ENCODE results near the gene STAC2. TPM values are rescaled to one million over a fixed set of nuclear protein-coding genes. Genes with fewer than 3 reads are reported as not detected.
A peak's percentile ranks its signal among the peaks of the same experiment; 100 is the strongest.
"Not testable (repeated sequence)": the region's sequence is repeated elsewhere in the genome, so short reads cannot be mapped to it uniquely, and the experiment has no call there.

The STAC2 gene
- total RNA-seq, 1 experiment from 2014 or later = 0.06 TPM

- DNase-seq (ENCODE audit: low read depth) = no peak
Measured at GRCh38 chr17:39191750-39192510, 33.8 kb downstream of the STAC2 start.

GRCh38 chr17:39187152-39187830 lies 38.5 kb downstream of the STAC2 start:
- DNase-seq (ENCODE audit: low read depth) = no peak

GRCh38 chr17:39186481-39187002 lies 39.2 kb downstream of the STAC2 start:
- no peak for DNase-seq (ENCODE audit: low read depth)

GRCh38 chr17:39183720-39184119 lies 42.0 kb downstream of the STAC2 start:
- no peak for DNase-seq (ENCODE audit: low read depth)

- DNase-seq (ENCODE audit: low read depth) = no peak
Measured at GRCh38 chr17:39183045-39183444, 42.7 kb downstream of the STAC2 start.

GRCh38 chr17:39181303-39181702 lies 44.4 kb downstream of the STAC2 start:
- no peak for DNase-seq (ENCODE audit: low read depth)

DNA sequence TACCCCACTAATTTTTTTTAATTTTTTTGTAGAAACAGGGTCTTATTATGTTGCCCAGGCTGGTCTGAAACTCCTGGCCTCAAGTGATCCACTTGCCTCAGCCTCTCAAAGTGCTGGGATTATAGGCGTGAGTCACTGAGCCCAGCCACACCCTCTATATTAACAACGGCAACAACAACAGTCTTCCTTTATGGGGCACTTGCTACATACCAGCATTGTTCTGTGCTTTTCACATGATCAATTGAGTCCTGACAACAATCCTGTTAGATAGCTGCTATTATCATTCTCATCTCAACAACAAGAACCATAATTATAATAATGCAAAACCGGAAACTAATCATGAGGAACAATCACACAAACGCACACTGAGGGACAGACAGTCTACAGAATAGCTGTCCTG lies 47.2 kb downstream of the STAC2 start:
- DNase-seq (ENCODE audit: low read depth) = peak; percentile 27

DNA sequence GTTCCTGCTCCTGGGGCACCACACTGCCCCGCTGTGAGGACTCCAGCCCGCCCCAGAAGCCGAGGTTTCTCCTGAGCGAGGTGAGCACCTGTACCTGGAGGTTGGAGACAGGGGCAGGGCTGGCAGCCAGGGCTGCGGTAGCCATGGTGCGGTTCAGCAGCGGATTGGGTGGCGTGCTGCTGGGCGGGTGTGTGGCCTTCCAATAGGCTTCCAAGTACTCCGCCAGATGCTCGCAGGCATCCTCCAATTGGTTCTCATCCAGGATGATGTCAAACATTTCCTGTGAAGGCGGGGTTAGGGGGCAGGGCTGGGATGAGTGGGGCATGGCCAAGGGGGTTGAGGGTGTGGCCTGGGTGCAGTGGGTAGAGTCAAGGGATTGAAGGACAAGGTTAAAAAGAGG lies 48.5 kb downstream of the STAC2 start:
- DNase-seq (ENCODE audit: low read depth) = no peak

GRCh38 chr17:39175695-39176093 lies 50.1 kb downstream of the STAC2 start:
- DNase-seq (ENCODE audit: low read depth) = peak; percentile 33

DNA sequence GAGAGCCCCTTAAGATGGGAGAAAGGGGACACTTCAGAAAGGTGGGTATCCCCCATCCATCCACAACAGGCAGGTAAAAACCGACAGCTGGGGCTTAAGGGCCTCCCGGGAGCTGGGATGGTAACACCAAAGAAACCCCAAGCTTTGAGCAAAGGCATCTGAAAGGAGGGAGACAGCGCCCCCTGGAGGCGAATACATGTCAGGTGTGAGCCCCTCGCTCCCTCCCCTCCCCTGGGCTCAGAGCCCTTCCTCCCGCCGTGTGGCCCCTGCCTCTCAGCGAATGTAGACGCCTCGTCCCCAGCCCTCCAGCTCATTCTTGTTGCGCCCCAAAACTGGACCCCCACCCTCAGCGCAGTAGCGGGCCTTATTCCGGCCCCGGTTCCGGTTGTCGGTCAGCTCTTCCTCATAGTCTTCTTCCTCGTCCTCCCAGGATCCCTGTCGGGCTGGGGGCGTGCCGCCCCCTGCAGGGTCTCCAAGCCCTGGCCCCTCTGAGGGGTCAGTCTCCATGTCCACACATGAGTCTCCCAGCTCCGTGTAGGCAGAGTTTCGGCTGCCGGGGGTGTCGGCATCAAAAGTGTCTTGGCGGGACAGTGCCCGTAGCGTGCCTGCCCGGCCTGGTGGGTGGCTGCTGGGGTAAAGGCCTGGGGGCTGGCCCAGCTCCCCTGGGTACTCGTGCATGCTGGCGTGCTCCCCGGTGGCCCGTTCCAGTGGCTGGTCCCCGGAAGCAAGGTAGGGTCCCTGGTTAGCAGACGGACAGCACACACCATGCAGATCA lies 50.6 kb downstream of the STAC2 start:
- peak; percentile 64 for DNase-seq (ENCODE audit: low read depth)

GRCh38 chr17:39173526-39174274 lies 52.0 kb downstream of the STAC2 start:
- DNase-seq (ENCODE audit: low read depth) = no peak

- DNase-seq (ENCODE audit: low read depth) = no peak
Measured at GRCh38 chr17:39173080-39173479, 52.7 kb downstream of the STAC2 start.

- DNase-seq (ENCODE audit: low read depth) = no peak
Measured at GRCh38 chr17:39171933-39172332, 53.8 kb downstream of the STAC2 start.

- DNase-seq (ENCODE audit: low read depth) = no peak
Measured at GRCh38 chr17:39170558-39170957, 55.2 kb downstream of the STAC2 start.

- no peak for DNase-seq (ENCODE audit: low read depth)
Measured at GRCh38 chr17:39170109-39170508, 55.6 kb downstream of the STAC2 start.

DNA sequence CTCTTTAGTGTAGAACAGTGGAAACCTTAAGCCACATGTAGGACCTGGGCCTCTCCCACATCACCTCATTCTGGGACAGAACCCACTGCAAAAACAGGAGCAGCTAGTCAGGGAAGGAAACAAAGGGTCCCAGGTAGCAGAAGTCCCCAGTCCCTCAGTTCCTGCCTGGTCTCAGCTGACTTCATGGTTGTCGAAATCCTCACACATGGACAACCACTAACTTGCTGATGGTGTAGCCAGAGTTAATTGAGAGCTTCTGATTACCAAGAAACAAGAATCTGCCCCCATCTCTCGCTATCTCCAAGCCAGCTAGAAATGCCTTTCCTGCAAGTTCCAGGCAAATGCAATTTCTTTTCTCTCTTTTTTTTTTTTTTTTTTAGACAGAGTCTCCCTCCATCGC lies 56.2 kb downstream of the STAC2 start:
- no peak for DNase-seq (ENCODE audit: low read depth)

DNA sequence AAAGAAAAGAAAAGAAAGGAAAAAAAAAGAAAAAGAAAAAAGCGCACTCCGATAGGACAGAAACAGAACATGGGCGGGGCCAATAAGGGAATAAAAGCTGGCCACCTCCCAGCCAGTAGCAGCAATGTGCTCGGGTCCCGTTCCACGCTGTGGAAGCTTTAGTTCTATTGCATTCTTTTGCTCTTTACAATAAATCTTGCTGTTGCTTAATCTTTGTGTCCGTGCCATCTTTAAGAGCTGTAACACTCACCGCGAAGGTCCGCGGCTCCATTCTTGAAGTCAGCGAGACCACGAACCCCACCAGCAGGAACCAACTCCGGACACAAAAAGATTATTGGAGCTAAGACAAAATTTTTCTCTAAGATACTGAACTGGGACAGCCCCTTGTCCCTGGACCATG lies 56.6 kb downstream of the STAC2 start:
- DNase-seq (ENCODE audit: low read depth) = no peak

- not testable (repeated sequence) for DNase-seq (ENCODE audit: low read depth)
Measured at GRCh38 chr17:39168503-39168902, 57.2 kb downstream of the STAC2 start.

GRCh38 chr17:39167476-39167875 lies 58.3 kb downstream of the STAC2 start:
- no peak for DNase-seq (ENCODE audit: low read depth)

DNA sequence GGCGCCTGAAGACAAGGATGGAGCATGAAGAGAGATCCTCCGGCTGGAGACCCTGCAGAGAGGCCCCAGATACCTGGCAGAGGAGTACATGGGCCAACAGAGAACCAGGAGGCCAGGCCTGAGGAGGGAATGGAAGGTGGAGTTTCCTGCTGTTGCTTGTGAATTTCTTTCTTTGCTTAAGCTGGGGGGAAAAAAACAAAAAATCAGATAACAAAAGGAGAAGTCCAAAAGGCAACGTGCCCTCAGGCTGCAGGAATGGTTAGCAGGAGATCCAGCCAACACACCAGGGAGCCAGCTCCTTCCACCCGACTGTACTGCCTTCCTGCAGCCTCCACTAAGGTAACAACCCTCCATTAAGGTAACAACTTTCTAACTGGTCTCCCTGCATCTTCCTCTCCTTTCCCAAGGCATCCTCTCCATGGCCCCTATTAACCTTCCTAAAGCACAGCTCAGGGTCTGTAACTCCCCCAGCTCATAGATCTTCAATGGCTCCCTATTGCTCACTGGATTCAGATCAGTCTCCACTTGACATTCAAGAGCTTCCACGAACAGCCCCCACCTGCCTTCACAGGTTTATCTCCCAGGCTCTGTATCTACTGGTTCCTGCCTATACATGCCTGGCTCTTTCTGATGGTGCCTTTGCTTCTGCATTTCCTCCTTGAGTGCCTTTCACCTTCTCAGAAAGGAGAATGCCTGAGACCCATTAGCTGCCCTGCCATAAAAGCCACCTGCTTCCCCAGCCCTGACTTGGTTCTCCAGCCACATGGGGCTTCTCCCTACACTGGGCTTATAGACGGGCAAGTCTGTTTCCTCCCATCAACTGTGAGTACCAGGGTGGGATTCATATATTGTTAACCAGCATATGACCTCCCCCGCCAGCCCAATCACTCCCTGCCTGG lies 59.1 kb downstream of the STAC2 start:
- no peak for DNase-seq (ENCODE audit: low read depth)
